Measurements from ENCODE around the gene PLCH1. TPM values are rescaled to one million over a fixed set of nuclear protein-coding genes. Genes with fewer than 3 reads are reported as not detected.

PLCH1 gene
- total and polyA plus RNA-seq, 8 donors, result 0.91 to 4.4 (median 2.3) TPM

GRCh38 chr3:155670335-155670734 lies 74.5 kb downstream of the PLCH1 start:
- H3K27me3 ChIP-seq, result no peaks in the 10 kb centered on the region
- H3K4me1 ChIP-seq, result peaks cover 0 to 4% (median 2%) of the 10 kb centered on the region in 3 donors
- TF ChIP-seq CTCF (IDR thresholded peaks at IDR 0.05), result no peak
- ATAC-seq (no peak), DNase-seq (no peak), FAIRE-seq (no peak)
- no peaks in the 10 kb centered on the region for H3K9me3 ChIP-seq
- H3K36me3 ChIP-seq, result no peaks in the 10 kb centered on the region
- no peak overlapping the region for H3K4me3 ChIP-seq
- intact Hi-C loops (cut with DNase I), result no loop called here
- H3K27ac ChIP-seq, result no peak overlapping the region
- 38 to 41% methylated on average over 2 of the region's 2 CpGs for WGBS, 2 donors

GRCh38 chr3:155667988-155668387 lies 76.9 kb downstream of the PLCH1 start:
- Histone ChIP-seq H3K4me1 (peaks cover 0 to 7% (median 5%) of the 10 kb centered on the region in 3 donors), H3K36me3 (no peaks in the 10 kb centered on the region), H3K9me3 (no peaks in the 10 kb centered on the region), H3K27ac (no peak overlapping the region), H3K4me3 (no peak overlapping the region), H3K27me3 (no peaks in the 10 kb centered on the region)
- intact Hi-C loops (cut with DNase I), result no loop called here
- DNase-seq (no peak), FAIRE-seq (no peak), ATAC-seq (no peak)
- TF ChIP-seq CTCF (IDR thresholded peaks at IDR 0.05), result no peak
- WGBS, 2 donors, result 60 to 73% methylated on average over 2 of the region's 2 CpGs

- TF ChIP-seq CTCF (IDR thresholded peaks at IDR 0.05), result no peak
- Histone ChIP-seq H3K4me3 (no peak overlapping the region), H3K27ac (peak overlapping the region in 2 of 4 donors; percentile 15 to 56), H3K9me3 (no peaks in the 10 kb centered on the region), H3K36me3 (no peaks in the 10 kb centered on the region), H3K4me1 (peaks cover 5 to 14% (median 5%) of the 10 kb centered on the region in 3 donors), H3K27me3 (no peaks in the 10 kb centered on the region)
- DNase-seq, result peak in 4 of 6 donors; percentile 10 to 24 (median 23)
- intact Hi-C loops (cut with DNase I), result no loop called here
- 32 to 34% methylated on average over 4 of the region's 4 CpGs for WGBS, 2 donors
- peak; percentile 70 to 79 (median 72) for ATAC-seq
- FAIRE-seq, result peak; percentile 67
Measured at GRCh38 chr3:155664925-155665695, 79.8 kb downstream of the PLCH1 start.

- TF ChIP-seq CTCF (IDR thresholded peaks at IDR 0.05), result no peak
- intact Hi-C loops (cut with DNase I), result no loop called here
- Histone ChIP-seq H3K36me3 (no peaks in the 10 kb centered on the region), H3K9me3 (no peaks in the 10 kb centered on the region), H3K27ac (no peak overlapping the region), H3K4me3 (no peak overlapping the region), H3K27me3 (no peaks in the 10 kb centered on the region), H3K4me1 (peaks cover 5 to 14% (median 5%) of the 10 kb centered on the region in 3 donors)
- WGBS, 2 donors, result 86 to 88% methylated on average over 3 of the region's 3 CpGs
- ATAC-seq (no peak), FAIRE-seq (no peak), DNase-seq (no peak)
Measured at GRCh38 chr3:155663467-155664212, 81.2 kb downstream of the PLCH1 start.

Data from pancreas (tissue), 10 donors.